GM19099 (cell line): ENCODE measurements around the gene ADAMTS16.

ENCODE experiments used
- POLR2A ChIP-seq: IDR thresholded peaks from 3 replicates; pipeline ENCODE4 v1.6.1; 2011; ENCODE audit warnings: low read depth; ENCODE audit not compliant: insufficient read length; ENCODE audit errors: extremely low read depth

Gene ADAMTS16

GRCh38 chr5:5231576-5231975, 91.4 kb downstream of the ADAMTS16 start:
- TF ChIP-seq POLR2A = no peak

DNA sequence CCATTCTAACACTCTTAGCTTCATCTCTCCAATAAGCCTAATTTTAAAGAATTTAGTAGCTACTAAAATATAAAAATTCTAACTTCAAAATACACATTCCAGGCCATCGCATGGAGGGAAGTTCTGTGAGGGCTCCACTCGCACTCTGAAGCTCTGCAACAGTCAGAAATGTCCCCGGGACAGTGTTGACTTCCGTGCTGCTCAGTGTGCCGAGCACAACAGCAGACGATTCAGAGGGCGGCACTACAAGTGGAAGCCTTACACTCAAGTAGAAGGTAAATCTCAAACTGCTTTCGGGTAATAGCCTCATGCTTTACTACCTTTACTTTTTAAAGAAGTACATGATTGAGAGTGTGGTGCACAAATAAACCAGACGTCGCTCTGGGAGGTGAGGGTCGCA, 94.8 kb downstream of the ADAMTS16 start:
- TF ChIP-seq POLR2A = no peak

DNA sequence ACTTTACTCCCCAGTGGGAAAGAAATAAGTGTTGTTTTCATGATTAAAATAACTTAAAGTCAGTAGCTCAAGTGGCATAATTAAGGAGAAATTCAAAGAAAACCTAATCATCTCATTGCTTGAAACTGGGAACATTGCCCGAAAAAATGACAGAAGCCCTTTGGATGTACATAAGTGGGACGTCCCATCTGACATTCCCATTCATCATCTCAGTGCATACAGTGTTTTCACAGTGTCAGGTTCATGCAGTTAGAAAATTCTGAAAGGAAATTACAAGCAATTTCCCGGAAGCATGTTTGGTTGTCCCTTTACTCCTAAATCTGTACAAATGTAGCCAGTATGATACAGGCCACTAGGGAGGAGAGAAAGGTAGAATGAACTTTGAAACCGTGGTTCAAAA, 95.6 kb downstream of the ADAMTS16 start:
- TF ChIP-seq POLR2A = no peak

GRCh38 chr5:5239191-5239590, 99.1 kb downstream of the ADAMTS16 start:
- TF ChIP-seq POLR2A = no peak

GRCh38 chr5:5240234-5240633, 100.1 kb downstream of the ADAMTS16 start:
- TF ChIP-seq POLR2A = no peak

GRCh38 chr5:5242056-5242455, 101.9 kb downstream of the ADAMTS16 start:
- no peak for TF ChIP-seq POLR2A

- TF ChIP-seq POLR2A = no peak
Measured at GRCh38 chr5:5246736-5247135, 106.6 kb downstream of the ADAMTS16 start.

DNA sequence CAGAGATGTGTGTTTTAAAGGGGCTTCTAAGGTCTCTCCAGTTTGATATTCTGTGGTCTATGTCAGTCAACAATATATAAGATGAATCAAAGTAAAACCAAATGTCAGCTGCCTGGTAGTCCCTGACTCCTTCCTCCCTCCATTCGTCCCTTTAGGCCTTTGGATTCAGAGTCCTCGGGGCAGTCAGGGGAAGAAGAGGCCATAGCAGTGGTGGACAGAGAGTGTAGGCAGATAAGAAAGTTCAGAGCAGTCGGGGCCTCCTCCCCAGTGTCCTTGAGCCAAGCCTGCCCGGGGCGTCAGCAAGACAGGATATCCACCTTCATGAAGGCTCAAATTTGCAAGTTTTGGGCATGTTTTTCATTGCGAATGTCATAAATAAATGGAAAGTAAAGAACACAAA, 110.6 kb downstream of the ADAMTS16 start:
- no peak for TF ChIP-seq POLR2A

DNA sequence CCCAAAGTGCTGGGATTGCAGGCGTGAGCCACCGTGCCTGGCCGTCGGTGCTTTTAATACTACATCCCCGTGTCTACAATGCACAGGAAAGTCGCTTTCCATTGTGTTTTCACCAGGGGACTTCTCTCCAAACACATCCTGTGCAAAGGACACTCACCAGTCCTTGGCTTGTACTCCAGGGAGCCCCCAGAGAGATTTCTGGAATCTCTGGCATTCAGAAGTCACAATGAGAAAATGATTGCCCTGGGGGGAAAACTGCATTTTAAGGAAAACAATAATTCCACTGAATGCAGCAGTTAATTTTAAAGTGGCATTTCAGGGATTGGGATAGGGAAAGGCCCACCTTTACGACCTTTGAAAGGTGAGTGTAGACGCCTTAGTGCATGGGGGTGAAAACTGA, 112.0 kb downstream of the ADAMTS16 start:
- TF ChIP-seq POLR2A = no peak

DNA sequence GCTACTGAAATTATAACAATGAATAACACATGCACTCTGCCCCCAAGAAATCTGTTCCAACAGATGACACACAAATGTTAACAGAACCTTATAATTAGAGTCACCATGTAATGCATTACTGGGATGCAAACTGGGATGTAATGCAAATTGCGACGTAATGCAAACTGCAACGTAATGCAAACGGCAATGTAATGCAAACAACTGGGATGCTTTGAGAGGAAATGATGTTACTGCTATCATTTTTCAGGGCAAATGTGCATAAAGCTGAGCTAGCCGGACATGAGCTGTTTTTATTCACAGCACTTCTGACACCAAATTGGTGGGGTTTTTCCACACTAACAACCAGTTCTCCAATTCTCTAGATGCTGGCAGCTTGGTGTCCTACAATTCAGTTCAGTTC, 117.2 kb downstream of the ADAMTS16 start:
- TF ChIP-seq POLR2A = no peak

- TF ChIP-seq POLR2A = no peak
Measured at GRCh38 chr5:5258564-5258963, 118.4 kb downstream of the ADAMTS16 start.

- no peak for TF ChIP-seq POLR2A
Measured at GRCh38 chr5:5264727-5265126, 124.6 kb downstream of the ADAMTS16 start.

DNA sequence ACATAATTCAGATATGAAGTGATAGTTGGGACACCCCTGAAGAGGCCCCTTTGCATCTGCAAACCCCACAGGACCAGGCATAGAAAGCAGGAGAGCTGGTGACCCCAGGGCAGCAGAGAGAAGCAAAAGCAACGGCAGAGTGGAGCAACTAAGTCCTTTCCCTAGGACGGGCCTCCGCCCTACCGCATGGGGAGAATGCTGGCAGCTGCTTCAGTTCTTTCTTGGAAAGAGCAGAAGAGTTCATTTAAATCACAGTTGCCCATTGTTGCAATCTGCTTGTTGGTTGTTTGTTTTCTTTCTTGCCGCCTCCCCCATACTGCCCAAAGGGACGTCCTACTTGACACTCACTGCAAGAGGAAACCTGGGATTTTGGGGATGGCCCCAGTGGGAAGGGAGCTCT, 126.2 kb downstream of the ADAMTS16 start:
- no peak for TF ChIP-seq POLR2A

GRCh38 chr5:5270161-5270560, 130.0 kb downstream of the ADAMTS16 start:
- no peak for TF ChIP-seq POLR2A

GRCh38 chr5:5270958-5271785, 131.0 kb downstream of the ADAMTS16 start:
- no peak for TF ChIP-seq POLR2A

GRCh38 chr5:5271786-5272321, 131.7 kb downstream of the ADAMTS16 start:
- TF ChIP-seq POLR2A = no peak
